ENCODE data around the gene TAF8. TPM values are rescaled to one million over a fixed set of nuclear protein-coding genes. Genes with fewer than 3 reads are reported as not detected.
"Not testable (repeated sequence)": the region's sequence is repeated elsewhere in the genome, so short reads cannot be mapped to it uniquely, and the experiment has no call there.

Gene TAF8
- polyA plus RNA-seq, 1 donor: 18.3 TPM

DNA sequence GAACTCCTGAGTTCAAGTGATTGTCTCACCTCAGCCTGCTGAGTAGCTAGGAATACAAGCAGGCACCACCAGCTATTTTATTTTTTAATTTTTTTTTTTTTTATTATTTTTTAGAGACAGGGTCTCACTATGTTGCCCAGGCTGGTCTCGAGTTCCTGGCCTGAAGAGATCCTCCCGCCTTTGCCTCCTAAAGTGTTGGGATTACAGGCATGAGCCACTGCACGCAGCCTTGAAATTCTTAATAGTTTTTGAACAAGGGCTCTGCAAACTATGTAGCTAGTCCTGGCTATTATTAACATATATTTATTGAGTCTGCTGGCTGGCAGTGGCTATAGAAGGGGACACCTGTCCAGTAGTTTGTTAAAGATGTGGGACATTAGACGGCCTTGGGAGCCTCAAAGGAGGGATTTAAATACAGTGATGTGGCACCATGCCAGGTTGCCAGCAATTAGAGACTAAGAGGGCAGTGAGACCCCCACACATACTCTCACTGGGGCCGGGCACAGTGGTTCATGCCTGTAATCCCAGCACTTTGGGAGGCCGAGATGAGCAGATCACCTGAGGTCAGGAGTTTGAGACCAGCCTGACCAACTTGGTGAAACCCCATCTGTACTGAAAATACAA lies 21.1 kb upstream of the TAF8 start:
- DNase-seq: no peak

DNA sequence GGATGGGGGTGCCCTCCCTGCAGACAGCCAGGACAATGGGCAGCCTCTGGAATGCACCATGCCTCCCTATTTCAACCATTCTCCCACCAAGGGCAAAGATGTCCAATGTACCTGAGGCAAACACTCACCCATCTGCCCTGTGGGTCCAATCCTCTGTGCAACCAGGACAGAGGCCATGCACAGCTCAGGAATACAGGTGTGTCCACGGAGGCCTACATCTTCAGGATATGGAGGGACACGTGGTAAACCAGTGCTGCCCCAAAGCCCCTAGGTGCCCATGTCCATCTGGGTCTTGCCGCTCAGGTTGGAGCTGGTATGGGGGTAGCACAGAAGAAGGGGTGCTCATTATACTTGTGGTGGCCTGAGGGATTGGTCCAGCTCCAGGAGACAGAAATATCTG lies 20.4 kb upstream of the TAF8 start:
- DNase-seq: no peak

DNA sequence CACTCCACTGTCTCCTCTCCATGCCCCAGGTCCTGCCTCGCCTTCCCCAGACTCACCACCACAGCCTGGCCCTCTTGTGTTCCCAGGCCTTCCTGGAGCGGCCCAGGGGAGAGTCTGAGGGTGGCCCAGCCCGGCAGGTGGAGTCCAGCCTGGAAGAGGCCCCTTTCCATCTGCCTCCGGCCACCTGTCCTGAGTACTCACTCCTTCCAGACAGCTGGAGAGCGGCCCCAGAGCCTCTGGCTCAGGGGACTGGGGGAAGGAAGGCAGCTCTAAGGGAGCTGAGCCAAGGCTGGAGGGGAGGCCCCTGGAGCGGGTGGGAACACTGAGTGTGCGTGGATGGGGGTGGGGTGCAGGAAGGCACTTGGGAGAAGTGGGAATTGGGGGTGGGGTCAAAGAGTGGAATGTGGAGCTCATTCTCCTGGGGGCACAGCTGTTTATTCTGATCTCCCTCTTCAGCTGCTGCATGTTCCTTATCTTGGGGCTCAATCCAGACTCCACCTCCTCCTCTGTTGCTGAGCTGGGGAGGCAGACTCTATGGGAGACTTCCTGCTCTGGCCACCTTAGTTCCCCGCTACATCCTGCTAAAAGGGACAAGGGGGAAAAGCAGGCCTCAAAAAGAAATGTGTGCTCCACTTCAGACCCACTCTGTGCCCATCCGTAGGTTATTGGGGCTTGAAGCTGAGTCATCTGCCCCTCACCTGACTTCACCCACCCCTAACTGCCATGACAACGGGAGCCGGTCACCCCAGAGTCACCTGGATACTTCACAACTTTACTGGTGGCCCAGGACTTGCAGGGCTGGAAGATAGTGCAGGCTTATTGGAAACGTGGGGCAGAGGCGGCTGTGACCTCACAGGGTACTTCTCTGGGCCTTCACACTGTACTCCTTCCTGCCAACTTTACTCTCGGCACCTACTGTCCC lies 19.5 kb upstream of the TAF8 start:
- peak; percentile 83 for DNase-seq

DNA sequence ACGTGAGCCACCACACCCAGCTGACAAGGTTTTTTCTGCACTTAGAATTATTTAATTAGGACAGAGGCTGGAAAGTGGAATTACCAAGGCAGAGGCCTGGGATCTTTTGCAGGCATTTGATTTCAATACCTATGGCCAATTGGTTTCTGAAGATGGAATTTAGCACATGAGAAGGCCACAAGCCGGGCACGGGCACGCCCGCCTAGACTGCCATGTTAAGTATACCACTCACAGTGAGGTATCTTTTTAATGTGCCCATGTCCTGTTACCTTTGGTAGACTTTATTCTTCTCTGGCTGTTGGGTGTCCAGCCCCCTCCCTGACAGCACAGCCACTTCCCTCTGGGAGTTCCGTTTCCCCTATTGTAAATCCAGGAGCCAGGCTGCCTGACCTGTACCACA lies 18.0 kb upstream of the TAF8 start:
- DNase-seq: no peak

DNA sequence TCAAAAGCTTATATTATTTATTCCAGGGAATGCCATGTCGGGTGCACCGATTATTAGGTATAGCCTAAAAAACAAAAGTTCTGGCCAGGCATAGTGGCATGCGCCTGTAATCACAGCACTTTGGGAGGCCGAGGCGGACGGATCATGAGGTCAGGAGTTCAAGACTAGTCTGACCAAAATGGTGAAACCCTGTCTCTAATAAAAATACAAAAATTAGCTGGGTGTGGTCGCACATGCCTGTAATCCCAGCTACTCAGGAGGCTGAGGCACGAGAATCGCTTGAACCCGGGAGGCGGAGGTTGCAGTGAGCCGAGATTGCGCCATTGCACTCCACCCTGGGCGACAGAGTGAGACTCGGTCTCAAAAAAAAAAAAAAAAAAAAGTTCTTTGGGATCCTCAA lies 12.7 kb upstream of the TAF8 start:
- not testable (repeated sequence) for DNase-seq

DNA sequence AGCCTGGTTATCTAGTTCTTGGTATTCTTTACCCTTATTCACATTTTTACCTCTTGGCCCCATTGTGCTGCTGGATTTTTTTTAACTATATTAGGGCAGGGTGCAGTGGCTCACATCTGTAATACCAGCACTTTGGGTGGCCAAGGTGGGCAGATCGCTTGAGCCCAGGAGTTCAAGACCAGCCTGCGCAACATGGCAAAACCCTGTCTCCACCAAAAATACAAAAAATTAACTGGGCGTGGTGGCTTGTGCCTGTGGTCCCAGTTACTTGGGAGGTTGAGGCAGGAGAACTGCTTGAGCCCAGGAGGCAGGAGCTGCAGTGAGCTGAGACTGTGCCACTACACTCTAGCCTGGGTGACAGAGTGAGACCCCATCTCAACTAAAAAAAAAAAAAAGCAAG lies 12.2 kb upstream of the TAF8 start:
- no peak for DNase-seq

DNA sequence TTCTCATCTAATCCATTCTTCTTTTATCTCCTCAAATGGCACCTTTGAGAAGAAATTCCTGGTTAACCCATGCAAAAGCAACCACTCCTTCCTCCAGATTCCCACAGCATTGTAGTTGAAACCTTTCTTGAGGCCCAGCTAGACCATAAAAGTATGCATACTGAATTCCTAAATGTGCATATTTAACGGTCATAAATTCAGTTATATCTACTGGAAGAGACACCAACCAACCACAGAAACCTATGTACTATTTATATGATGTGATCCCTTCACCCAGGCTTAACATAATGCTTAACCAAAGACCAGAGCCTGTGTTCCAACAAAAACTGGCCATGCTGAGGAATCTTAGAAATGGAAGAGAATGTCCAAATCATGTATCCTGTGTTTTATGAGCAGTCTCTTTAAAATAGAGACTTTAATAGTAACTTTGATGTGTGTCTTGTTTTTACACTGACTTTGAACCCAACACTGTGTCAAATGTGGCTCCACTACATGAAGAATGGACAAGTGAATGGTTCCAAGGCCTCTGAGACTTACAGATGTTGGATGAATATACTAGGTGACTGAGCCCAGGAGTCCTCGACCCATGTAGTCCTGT lies 11.4 kb upstream of the TAF8 start:
- DNase-seq: no peak

DNA sequence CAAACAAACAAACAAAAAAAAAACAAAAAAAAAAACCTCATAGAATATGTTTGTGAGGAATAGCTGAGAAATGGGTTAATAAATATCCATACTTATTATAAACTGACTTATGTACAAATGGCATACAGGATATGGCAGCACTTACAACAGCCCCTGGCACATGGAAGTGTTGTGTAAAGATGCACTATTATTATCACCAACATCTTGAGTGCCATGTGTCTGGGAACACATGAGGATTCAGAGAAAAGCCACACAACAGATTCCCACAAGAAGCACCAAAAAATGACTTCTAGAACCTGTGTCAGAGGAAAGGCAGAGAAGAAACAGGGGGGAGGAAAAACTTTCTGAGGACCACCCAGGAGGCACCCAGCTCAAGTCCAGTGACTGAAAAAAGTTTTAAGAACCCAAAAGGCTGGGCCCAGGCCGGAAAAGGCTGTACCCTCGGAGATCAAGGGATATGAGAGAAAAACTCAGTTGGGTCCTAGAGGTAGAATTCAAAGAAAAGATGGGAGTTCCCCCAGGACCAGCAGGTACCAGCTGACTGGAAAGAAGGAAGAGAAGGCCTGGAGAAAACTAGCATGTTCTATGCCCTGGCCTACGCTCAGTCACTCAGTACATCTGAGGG lies 9.4 kb upstream of the TAF8 start:
- DNase-seq: no peak

DNA sequence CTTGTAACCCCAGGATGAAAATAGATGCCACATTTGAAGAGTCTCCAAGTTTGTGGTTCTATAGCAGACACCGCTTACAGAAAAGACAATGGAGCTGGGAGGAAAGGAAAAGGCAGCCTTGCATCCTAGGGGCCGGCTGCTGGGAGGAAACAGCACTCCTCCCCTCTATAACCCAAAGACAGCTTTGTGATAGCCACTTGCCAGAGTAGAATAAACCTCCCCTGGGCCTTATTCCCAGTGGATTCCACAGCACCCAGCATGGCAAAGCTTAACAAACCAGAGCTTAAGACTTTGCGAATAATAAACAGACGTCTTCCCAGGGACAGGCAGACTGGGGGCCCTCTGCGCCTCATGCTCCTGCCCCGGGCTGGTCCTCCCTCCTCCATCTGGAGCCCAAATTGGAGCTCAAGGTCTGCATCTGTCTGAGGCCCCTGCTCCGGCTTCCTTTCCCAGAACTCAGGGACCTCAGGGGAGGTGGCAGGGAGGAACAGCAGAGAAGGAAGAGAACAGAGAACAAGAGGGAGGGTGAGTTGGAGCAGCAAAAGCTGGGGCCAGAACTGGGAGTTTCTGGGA lies 8.8 kb upstream of the TAF8 start:
- DNase-seq: peak; percentile 56

DNA sequence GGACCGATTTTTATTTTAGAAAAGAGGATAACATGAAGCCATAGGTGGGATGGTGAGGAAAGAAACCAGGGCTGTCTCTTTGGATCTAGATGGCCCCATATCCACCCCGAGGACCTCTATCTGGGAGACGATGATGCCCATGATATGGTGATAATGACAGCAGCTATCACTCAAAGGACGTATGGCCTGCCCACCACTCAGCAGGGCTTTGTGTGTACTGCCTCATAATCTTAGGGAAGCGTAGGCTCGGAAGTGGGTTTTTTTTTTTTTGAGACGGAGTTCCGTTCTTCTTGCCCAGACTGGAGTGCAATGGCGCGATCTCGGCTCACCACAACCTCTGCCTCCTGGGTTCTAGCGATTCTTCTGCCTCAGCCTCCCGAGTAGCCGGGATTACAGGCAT lies 8.2 kb upstream of the TAF8 start:
- no peak for DNase-seq

DNA sequence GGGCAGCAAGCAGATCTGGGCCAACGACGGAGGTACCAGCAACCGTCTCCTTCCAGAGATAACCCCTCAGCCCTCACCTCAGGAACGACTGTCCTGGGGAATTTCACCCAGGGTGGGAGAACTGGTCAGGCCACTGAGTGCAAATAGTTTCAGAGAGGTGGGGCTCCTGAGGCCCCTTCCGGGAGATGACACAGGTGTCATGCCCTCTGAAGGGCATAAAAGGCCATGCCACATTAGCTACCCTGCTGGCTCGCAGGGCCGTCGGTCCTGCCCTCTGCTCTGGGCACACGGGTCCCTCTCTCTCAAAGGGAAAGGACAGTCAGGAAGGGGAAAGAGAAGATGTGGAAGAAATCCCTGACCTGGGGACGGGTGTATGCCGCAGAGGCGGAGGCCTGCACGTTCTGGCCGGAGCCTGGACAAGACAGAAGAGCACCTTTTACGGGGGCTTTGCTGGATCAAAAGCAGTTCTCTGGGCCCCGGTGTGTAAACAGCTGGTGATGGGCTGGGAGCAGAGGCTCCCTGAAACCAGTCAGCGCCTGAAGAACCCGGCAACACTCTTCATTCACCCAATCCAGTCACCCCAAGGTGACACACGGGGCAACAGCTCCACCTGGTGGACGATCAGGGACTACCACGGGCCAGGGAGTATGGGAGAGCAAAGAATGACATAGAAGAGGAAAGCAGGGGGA lies 6.4 kb upstream of the TAF8 start:
- DNase-seq: peak; percentile 90

DNA sequence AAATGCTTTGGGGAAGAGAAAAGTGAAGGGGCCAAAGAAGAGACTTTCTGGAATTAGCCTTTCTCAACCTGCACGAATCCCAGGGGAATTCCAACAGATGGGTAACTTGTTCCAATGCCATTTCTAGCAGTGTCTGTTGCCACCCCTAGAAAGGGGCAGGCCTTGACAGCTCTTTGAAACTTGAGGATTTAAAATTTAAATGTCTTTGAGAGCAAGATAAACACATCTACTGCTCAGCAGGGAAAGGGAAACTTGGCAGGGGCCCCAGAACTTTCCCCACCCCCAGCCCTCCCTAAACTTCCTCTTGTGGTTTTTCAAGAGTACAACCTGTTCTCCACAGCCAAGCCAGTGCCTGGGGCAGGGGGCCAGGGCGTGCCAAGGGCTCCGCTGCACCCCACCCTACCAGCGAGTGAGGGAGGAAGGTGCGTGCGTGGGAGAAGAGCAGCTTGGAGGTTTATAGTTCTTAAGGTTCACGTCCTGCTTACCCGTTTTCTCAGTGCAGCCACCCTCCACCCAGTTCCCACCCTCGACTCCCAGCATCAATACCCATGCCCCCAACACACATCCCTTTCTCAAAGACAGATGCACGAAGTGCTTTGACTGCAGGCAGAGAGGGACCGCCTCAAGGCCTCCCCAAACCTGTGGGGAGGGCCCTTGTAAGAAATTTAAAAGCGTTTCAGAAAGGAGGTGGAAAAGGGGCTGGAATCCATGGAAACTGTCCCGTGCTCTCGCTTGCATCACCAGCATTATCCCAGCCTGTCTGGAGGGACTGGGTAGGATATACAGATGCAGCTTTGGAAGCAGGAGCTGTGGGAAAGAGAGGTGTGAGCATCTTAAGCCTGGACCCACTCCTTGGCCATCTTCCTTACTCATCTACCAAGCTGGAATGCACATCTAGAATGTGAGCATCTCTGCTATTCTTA lies 4.5 kb upstream of the TAF8 start:
- peak; percentile 73 for DNase-seq

DNA sequence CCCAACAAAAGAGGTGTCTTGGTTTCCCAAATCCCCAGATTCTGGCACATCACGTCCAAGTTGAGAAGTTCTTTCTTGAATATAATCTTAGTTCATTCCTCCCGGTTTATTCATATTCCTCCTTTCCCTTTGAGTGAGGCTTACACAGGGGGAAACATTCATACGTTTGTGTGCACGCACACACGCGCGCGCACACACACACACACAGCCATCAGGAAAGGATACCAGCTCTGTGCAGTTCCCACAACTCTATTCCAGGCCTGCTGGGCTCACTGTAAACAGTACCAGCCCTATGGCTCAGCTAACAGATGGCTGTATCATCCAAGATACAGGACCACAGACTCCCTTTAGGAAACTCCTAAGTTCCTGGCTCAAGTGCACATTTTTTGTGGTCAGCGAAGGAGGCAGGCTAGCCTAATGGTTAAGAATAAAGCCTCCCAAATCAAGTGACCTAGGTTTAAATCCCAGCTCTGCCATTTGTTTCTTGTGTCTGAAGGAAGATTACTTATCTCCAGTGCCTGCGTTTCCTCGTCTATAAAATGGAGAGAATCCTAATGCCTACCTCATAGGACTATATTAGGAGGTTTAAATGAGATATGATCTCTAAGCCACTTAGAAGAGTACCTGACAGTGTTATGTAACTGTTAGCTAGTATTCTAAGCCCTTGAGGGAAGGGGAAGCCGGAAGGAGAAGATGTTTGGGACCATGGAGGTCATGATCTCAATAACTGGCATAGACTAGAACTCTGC lies 3.7 kb upstream of the TAF8 start:
- DNase-seq: no peak

DNA sequence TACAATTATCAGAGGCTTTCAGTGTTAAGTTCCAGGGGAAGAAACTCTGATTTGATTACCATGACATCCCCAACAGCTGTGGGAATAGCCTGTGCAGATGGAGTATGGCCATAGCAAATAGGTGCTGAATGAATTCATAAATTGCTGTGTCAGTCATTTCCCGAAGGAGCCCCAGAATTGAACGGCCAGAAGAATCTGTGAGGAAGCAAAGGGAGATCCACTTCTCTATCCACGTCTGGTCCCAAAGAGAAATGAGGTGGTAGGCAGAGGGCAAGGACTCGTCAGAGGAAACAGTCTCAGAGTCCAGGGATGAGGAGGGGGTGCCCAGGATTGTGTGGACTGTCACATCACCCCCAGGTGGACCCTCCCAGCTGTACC lies 3.1 kb upstream of the TAF8 start:
- DNase-seq: no peak

DNA sequence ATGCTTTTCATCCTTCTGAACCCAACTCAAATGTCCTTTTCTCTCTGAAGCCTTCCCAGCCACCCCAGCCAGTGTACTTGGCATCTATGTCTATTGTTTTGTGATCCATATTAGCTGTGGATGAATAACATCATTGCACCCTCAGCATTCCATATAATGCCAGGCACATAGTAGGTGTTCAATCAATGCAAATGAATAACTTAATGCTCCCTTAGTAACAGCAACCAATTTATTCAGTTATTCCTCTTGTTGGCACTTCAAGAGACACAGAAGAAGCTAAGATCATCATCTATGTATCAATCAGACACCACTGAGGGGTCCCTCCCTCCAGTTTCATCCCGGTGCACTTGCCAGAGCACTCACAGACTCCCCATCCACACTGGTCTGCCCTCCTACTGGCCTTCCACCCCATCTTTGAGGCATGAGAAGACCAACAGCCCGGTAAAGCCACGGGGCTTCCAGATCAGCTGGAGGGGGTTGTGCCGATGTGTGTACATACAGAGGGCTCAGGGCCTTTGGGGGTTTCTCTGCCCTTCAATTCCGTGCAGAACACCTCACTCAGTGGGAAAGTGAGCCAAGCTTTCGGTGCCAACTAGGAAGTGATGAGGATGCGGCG lies 2.4 kb upstream of the TAF8 start:
- no peak for DNase-seq

DNA sequence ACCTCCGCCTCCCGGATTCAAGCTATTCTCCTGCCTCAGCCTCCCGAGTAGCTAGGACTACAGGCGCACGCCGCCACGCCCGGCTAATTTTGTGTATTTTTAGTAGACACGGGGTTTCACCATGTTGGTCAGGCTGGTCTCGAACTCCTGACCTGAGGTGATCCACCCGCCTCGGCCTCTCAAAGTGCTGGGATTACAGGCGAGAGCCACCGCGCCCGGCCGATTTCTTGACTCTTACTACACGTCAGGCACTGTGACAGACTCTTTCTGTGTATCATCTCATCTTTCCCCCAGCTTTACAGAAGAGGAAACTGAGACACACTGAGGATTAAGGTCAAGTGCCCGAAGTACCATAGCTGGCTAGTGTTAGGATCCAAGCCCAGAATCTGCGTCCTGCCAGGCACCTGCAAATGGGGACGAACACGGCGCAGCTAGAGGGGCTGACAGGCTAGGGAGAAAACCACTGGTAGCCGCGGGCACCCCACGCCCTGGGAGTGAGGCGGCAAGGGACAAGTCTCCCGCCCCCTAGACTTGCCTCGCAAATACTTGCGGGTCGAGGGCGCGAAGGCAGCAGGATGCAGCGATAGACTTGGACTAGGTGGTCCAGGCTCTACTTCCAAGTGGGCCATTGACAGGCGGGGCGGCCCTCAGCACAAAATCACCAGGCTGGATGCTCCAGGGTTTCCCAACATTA lies 1.1 kb upstream of the TAF8 start:
- DNase-seq: no peak

DNA sequence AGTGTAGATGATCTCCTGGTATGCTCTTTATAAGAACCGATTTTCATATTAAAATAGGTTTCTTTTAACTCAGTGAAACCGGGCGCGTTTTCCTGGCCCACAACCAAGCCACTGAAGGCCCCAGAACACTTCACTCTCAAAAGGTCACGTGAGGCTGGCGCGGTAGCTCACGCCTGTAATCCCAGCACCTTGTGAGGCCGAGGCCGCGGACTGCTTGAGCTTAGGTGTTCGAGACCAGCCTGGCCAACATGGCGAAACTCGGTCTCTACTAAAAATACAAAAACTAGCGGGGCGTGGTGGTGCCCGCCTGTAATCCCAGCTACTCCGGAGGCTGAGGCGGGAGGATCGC lies 402 bp upstream of the TAF8 start:
- DNase-seq: no peak

DNA sequence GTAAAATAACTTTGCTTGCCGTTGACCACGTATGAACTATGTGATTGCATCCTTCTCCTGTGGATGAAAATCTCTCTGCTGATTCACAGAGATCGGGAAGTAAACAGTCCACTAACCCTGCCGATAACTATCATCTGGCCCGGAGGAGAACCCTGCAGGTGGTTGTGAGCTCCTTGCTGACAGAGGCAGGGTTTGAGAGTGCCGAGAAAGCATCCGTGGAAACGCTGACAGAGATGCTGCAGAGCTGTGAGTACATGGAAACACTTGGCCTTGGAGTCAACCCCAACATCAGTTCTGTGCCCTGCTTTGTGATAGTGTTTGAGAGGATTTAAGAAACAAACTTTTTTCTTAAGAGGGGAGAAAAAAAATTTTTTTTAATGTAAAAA lies 937 bp downstream of the TAF8 start:
- DNase-seq: no peak

DNA sequence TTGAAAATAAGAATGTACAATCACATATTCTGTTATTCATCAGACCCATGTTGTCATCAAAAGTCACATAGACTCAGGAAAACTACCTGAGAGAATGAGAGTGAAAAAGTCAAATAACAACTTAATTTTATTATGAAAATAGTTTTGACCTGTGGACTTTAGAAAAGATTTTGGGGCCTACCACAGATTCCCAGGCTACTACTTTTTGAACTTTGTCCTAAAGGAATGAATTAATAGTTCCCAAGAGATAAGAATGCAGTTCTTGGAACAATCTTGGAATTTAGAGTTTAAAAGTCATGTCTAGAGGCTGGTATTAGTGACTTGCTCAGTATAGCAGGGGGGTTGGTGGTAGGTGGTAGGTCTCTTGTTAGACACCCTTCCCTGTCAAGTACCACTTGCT lies 3.3 kb downstream of the TAF8 start:
- no peak for DNase-seq

DNA sequence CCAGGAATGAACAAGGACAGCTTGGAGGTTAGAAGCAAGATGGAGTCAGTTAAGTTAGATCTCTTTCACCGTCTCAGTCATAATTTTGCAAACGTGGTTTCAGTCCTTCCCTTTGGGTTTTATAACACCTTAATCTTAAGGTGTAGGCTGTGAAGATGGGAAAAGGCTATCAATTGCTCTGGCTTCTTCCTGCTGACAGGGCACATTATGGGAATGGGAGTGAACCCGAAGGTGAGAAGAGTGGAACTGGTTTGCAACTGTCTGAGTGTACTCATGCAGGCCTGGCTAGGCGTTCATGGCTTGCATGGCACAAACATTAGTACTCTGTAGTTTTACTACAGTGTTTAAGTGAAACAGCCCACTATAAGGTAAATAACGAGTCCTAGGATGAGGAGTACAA lies 9.4 kb downstream of the TAF8 start:
- no peak for DNase-seq
